Breast epithelium (tissue), 4 donors: Measurements from ENCODE around the gene GSTO2. TPM values are rescaled to one million over a fixed set of nuclear protein-coding genes. Genes with fewer than 3 reads are reported as not detected.
A peak's percentile ranks its signal among the peaks of the same experiment; 100 is the strongest.

ENCODE experiments used
- DNase-seq, 2 donors: peaks; one replicate each; pipeline ENCODE4 v3.0.0-alpha.2; 2019; ENCODE audit warnings: low spot score in 2 of 2
- H3K27ac ChIP-seq, 2 donors: fragments of 200-600 bp; sonication (generic) in 1 of 2; one replicate each; pipeline ENCODE4 v1.5.1; 2016 to 2019; ENCODE audit warnings: mild to moderate bottlenecking in 1 of 2
- H3K27me3 ChIP-seq, 2 donors: fragments of 200-600 bp; sonication (generic) in 1 of 2; one replicate each; pipeline versions ENCODE4 v1.5.1 to v1.6.0; 2017 to 2019; ENCODE audit warnings: control low read depth in 1 of 2, mild to moderate bottlenecking in 1 of 2
- H3K36me3 ChIP-seq: fragments of 200-600 bp; one replicate; pipeline ENCODE4 v1.5.1; 2019
- H3K4me1 ChIP-seq, 2 donors: fragments of 200-600 bp; sonication (generic); one replicate each; pipeline ENCODE4 v1.5.1; 2016 to 2019; ENCODE audit warnings: control low read depth in 1 of 2
- H3K4me3 ChIP-seq, 3 donors: fragments of 200-600 bp; sonication (generic); 1 replicate in 2 of 3; 2 replicates in 1 of 3; pipeline ENCODE4 v1.5.1; 2016 to 2019; ENCODE audit warnings: mild to moderate bottlenecking in 3 of 3, moderate library complexity in 2 of 3
- H3K9me3 ChIP-seq, 2 donors: fragments of 200-600 bp; sonication (generic) in 1 of 2; one replicate each; pipeline ENCODE4 v1.5.1; 2016 to 2019; ENCODE audit warnings: control low read depth in 1 of 2
- CTCF ChIP-seq, 3 donors: fragments of 450-650 bp; IDR thresholded peaks; one replicate each; pipeline ENCODE4 v1.5.1; 2016 to 2017; ENCODE audit warnings: antibody characterized with exemption in 3 of 3, mild to moderate bottlenecking in 3 of 3, moderate library complexity in 3 of 3
- POLR2A ChIP-seq: fragments of 450-650 bp; IDR thresholded peaks from one replicate; pipeline ENCODE4 v1.6.1; 2016; ENCODE audit warnings: antibody characterized with exemption, mild to moderate bottlenecking, moderate library complexity
- POLR2AphosphoS5 ChIP-seq, 3 donors: sonication (generic); formaldehyde crosslinking; IDR thresholded peaks; one replicate each; pipeline ENCODE4 v1.6.1; 2017; ENCODE audit warnings: antibody characterized with exemption in 3 of 3
- intact Hi-C: fragments of 100-400 bp; cut with DNase I; formaldehyde crosslinking; loops from one replicate; pipeline ENCODE4 v1.15.1; 2023; ENCODE audit warnings: low total_unique reads
- total RNA-seq, 3 donors: library from RNA; depleted of rRNA; stranded (reverse); fragments of >200 nt; gene quantifications; one replicate each; pipeline ENCODE4 v1.1.0, GENCODE V29; 2016

GSTO2 gene
- total RNA-seq, 3 donors from 2014 or later = 0.48 to 22.5 (median 14.1) TPM

- Histone ChIP-seq H3K36me3 (no peaks in the 10 kb centered on the region), H3K4me3 (peak overlapping the region; percentile 71 to 96 (median 90)), H3K4me1 (peaks cover 0 to 4% of the 10 kb centered on the region in 2 donors), H3K27me3 (no peaks in the 10 kb centered on the region), H3K9me3 (no peaks in the 10 kb centered on the region), H3K27ac (peak overlapping the region; percentile 91 to 92)
- TF ChIP-seq POLR2AphosphoS5 (IDR thresholded peaks at IDR 0.05) = no peak
- no peak for TF ChIP-seq POLR2A
- TF ChIP-seq CTCF (IDR thresholded peaks at IDR 0.05) = no peak
- intact Hi-C loops = no loop called here
- DNase-seq = peak in 1 of 2 donors; percentile 49
Observed at GRCh38 chr10:104339469-104340110, 70.6 kb downstream of the GSTO2 start.

GRCh38 chr10:104340111-104340526 is 71.1 kb downstream of the GSTO2 start:
- DNase-seq = no peak
- Histone ChIP-seq H3K4me1 (peaks cover 0 to 4% of the 10 kb centered on the region in 2 donors), H3K36me3 (no peaks in the 10 kb centered on the region), H3K27me3 (no peaks in the 10 kb centered on the region), H3K27ac (peak overlapping the region; percentile 91 to 92), H3K4me3 (peak overlapping the region in 2 of 3 donors; percentile 71 to 90), H3K9me3 (no peaks in the 10 kb centered on the region)
- TF ChIP-seq POLR2AphosphoS5 (IDR thresholded peaks at IDR 0.05) = no peak
- TF ChIP-seq POLR2A = no peak
- TF ChIP-seq CTCF (IDR thresholded peaks at IDR 0.05) = no peak
- intact Hi-C loops = no loop called here

GRCh38 chr10:104340641-104341040 is 71.7 kb downstream of the GSTO2 start:
- Histone ChIP-seq H3K27ac (peak overlapping the region; percentile 22 to 92), H3K27me3 (no peaks in the 10 kb centered on the region), H3K4me3 (no peak overlapping the region), H3K4me1 (peaks cover 0 to 4% of the 10 kb centered on the region in 2 donors), H3K9me3 (no peaks in the 10 kb centered on the region), H3K36me3 (no peaks in the 10 kb centered on the region)
- TF ChIP-seq POLR2AphosphoS5 (IDR thresholded peaks at IDR 0.05) = no peak
- no peak for TF ChIP-seq CTCF (IDR thresholded peaks at IDR 0.05)
- no peak for TF ChIP-seq POLR2A
- intact Hi-C loops = no loop called here
- no peak for DNase-seq

GRCh38 chr10:104342941-104343411 is 74.0 kb downstream of the GSTO2 start:
- Histone ChIP-seq H3K27me3 (no peaks in the 10 kb centered on the region), H3K4me1 (no peaks in the 10 kb centered on the region), H3K4me3 (no peak overlapping the region), H3K9me3 (no peaks in the 10 kb centered on the region), H3K36me3 (no peaks in the 10 kb centered on the region), H3K27ac (peak overlapping the region in 1 of 2 donors; percentile 52)
- TF ChIP-seq CTCF (IDR thresholded peaks at IDR 0.05) = no peak
- no peak for TF ChIP-seq POLR2AphosphoS5 (IDR thresholded peaks at IDR 0.05)
- no peak for TF ChIP-seq POLR2A
- DNase-seq = no peak
- intact Hi-C loops = no loop called here

GRCh38 chr10:104344219-104344618 is 75.2 kb downstream of the GSTO2 start:
- Histone ChIP-seq H3K9me3 (no peaks in the 10 kb centered on the region), H3K27me3 (no peaks in the 10 kb centered on the region), H3K4me1 (no peaks in the 10 kb centered on the region), H3K27ac (no peak overlapping the region), H3K36me3 (no peaks in the 10 kb centered on the region), H3K4me3 (no peak overlapping the region)
- intact Hi-C loops = no loop called here
- TF ChIP-seq CTCF (IDR thresholded peaks at IDR 0.05) (no peak), POLR2A (no peak), POLR2AphosphoS5 (IDR thresholded peaks at IDR 0.05) (no peak)
- no peak for DNase-seq
